ENCODE results near the gene TLN1.
A peak's percentile ranks its signal among the peaks of the same experiment; 100 is the strongest.

TLN1 gene

GRCh38 chr9:35732185-35732799, at the start of gene TLN1, which contains the start of gene CREB3:
TLN1 (minus strand) TSS chr9:35732195; CDS start chr9:35725694, 6,501 bp downstream.
CREB3 (plus strand) TSS chr9:35732666; CDS start chr9:35732773, 107 bp downstream.
- DNase-seq: peak; percentile 98

GRCh38 chr9:35781066-35781465, 49.1 kb upstream of the TLN1 start:
- no peak for DNase-seq

- no peak for DNase-seq
These were observed 46.5 kb upstream of the TLN1 start for GRCh38 chr9:35778496-35778895.

GRCh38 chr9:35776018-35776417, 44.0 kb upstream of the TLN1 start:
- no peak for DNase-seq

- no peak for DNase-seq
These were observed 43.1 kb upstream of the TLN1 start for GRCh38 chr9:35774907-35775635.

- DNase-seq: no peak
These were observed 39.9 kb upstream of the TLN1 start for GRCh38 chr9:35771943-35772342.

- no peak for DNase-seq
These were observed 39.5 kb upstream of the TLN1 start for GRCh38 chr9:35771534-35771933.

- no peak for DNase-seq
These were observed 39.1 kb upstream of the TLN1 start for GRCh38 chr9:35771075-35771433.

GRCh38 chr9:35769763-35770162, 37.8 kb upstream of the TLN1 start:
- DNase-seq: no peak

- DNase-seq: no peak
These were observed 35.5 kb upstream of the TLN1 start for GRCh38 chr9:35767458-35767857.

- DNase-seq: no peak
These were observed 35.0 kb upstream of the TLN1 start for GRCh38 chr9:35766997-35767396.

GRCh38 chr9:35763803-35764202, 31.8 kb upstream of the TLN1 start:
- DNase-seq: no peak

- no peak for DNase-seq
These were observed 31.2 kb upstream of the TLN1 start for GRCh38 chr9:35763181-35763580.

GRCh38 chr9:35760651-35761050, 28.7 kb upstream of the TLN1 start:
- no peak for DNase-seq

- DNase-seq: no peak
These were observed 27.8 kb upstream of the TLN1 start for GRCh38 chr9:35759795-35760194.

- no peak for DNase-seq
These were observed 26.6 kb upstream of the TLN1 start for GRCh38 chr9:35758475-35759050.

- DNase-seq: no peak
These were observed 25.9 kb upstream of the TLN1 start for GRCh38 chr9:35757892-35758275.

GRCh38 chr9:35757226-35757891, 25.4 kb upstream of the TLN1 start:
- no peak for DNase-seq

GRCh38 chr9:35756275-35757225, 24.6 kb upstream of the TLN1 start:
- peak; percentile 79 for DNase-seq

GRCh38 chr9:35755071-35755470, 23.1 kb upstream of the TLN1 start:
- DNase-seq: no peak

- DNase-seq: no peak
These were observed 22.3 kb upstream of the TLN1 start, which contains the start of gene MSMP for GRCh38 chr9:35754264-35754663. MSMP (minus strand) TSS chr9:35754276; CDS start chr9:35754129, 147 bp downstream.

- no peak for DNase-seq
These were observed 21.5 kb upstream of the TLN1 start for GRCh38 chr9:35753466-35753865.

GRCh38 chr9:35750256-35750531, 18.2 kb upstream of the TLN1 start:
- no peak for DNase-seq

Data from CD4-positive, alpha-beta T cell treated with Interleukin-21 for 1 hour (primary cell).